ENCODE data around the gene SMG9.

The SMG9 gene

DNA sequence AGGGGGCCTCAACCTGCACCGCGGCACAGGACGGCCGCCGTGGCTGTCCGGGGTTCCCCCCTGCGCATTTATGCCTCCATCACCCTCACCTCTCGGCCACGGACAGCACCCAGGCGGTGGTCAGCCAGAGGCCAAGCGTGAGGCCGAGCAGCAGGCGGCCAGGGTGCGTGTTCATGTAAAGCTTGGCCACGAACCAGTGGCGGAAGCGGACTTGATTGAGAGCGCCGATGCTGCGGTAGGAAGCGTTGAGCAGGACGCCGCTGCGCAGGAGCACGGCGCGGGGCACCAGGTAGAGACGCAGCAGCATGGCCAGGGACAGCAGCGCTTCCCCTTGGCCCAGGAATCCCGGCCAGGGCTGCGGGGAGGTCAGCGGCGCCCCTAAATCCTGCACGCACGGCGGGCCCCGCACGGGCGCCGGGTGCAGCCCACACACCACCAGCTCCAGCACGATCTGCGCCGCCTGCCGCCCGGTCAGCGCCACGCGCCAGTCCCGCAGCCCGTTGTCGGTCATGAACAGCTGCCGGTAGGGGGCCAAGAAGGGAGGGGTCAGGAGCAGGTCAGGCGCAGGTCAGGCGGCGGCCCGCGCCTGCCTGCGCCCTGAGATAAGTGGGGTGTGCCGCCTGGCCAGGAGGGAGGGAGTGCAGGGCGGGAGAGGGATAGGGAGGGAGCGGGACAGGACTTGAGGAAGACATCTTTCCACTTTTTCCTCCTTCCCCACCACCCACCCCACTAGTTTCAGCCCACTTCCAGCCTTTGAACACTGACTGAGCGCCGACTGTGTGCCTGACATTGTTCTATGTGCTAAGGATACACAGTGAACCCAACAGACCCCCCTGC is 19.6 kb upstream of the SMG9 start:
- Histone ChIP-seq H3K4me3 (ENCODE audit: low read depth in 1 of 2, low read length in 1 of 2) (peak overlapping the region in 1 of 2 experiments; percentile 18), H3K9me3 (no peaks in the 10 kb centered on the region), H3K27ac (peak overlapping the region; percentile 36), H3K4me1 (ENCODE audit: control insufficient read depth in 1 of 2, insufficient read depth in 1 of 2, low read depth in 1 of 2, low read length in 1 of 2) (peaks cover 81 to 86% of the 10 kb centered on the region in 2 experiments), H3K27me3 (no peaks in the 10 kb centered on the region), H3K36me3 (no peaks in the 10 kb centered on the region)
- TF ChIP-seq, protein P1, sequence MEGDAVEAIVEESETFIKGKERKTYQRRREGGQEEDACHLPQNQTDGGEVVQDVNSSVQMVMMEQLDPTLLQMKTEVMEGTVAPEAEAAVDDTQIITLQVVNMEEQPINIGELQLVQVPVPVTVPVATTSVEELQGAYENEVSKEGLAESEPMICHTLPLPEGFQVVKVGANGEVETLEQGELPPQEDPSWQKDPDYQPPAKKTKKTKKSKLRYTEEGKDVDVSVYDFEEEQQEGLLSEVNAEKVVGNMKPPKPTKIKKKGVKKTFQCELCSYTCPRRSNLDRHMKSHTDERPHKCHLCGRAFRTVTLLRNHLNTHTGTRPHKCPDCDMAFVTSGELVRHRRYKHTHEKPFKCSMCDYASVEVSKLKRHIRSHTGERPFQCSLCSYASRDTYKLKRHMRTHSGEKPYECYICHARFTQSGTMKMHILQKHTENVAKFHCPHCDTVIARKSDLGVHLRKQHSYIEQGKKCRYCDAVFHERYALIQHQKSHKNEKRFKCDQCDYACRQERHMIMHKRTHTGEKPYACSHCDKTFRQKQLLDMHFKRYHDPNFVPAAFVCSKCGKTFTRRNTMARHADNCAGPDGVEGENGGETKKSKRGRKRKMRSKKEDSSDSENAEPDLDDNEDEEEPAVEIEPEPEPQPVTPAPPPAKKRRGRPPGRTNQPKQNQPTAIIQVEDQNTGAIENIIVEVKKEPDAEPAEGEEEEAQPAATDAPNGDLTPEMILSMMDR (IDR thresholded peaks at IDR 0.05): peak; percentile 69

DNA sequence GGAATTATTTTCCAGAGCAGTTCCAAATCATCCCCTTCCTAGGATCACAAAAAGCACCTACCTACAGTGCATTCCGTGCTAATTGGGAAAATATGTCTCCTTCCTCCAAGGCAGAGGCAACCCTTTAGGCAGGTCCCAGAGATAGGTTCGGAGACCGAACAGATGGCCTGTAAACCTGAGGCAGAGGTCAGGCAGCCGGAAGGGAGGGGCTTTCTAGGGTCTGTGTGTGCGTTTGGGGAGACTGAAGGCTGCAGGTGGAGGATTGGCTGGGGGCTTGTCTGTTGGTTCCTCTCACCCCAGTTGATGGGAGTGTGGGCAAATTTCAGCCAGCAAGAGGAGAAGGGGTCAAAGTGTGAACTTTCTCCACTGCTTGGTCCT is 19.0 kb upstream of the SMG9 start:
- TF ChIP-seq, protein P1 (IDR thresholded peaks at IDR 0.05): no peak
- H3K27me3 ChIP-seq: no peaks in the 10 kb centered on the region

DNA sequence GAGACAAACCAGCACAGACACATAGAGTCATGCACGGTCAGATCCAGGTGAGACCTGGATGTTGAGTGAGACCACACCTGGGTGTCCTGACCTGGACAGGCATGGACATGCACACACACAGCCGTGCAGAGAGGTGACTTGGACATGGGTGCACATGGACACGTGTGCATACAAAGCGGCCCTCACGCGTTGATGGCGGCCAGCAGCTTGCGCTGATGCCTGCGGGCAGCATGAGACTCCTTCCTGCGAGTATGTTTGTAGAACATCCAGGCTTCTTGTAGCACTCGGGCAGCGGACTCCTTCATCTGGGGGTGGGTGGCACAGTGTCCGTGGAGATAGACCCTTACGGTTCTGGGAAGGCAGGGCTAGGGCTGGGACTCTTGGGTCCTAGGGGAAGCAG is 14.5 kb upstream of the SMG9 start:
- Histone ChIP-seq H3K9me3 (no peaks in the 10 kb centered on the region), H3K36me3 (no peaks in the 10 kb centered on the region), H3K27ac (peak overlapping the region; percentile 84)

More for the DNA sequence above, 19.0 kb upstream of the SMG9 start:
- Histone ChIP-seq H3K9me3 (no peaks in the 10 kb centered on the region), H3K4me1 (ENCODE audit: control insufficient read depth in 1 of 2, insufficient read depth in 1 of 2, low read depth in 1 of 2, low read length in 1 of 2) (peaks cover 81 to 86% of the 10 kb centered on the region in 2 experiments), H3K4me3 (ENCODE audit: low read depth in 1 of 2, low read length in 1 of 2) (no peak overlapping the region), H3K27ac (no peak overlapping the region), H3K36me3 (no peaks in the 10 kb centered on the region)

DNA sequence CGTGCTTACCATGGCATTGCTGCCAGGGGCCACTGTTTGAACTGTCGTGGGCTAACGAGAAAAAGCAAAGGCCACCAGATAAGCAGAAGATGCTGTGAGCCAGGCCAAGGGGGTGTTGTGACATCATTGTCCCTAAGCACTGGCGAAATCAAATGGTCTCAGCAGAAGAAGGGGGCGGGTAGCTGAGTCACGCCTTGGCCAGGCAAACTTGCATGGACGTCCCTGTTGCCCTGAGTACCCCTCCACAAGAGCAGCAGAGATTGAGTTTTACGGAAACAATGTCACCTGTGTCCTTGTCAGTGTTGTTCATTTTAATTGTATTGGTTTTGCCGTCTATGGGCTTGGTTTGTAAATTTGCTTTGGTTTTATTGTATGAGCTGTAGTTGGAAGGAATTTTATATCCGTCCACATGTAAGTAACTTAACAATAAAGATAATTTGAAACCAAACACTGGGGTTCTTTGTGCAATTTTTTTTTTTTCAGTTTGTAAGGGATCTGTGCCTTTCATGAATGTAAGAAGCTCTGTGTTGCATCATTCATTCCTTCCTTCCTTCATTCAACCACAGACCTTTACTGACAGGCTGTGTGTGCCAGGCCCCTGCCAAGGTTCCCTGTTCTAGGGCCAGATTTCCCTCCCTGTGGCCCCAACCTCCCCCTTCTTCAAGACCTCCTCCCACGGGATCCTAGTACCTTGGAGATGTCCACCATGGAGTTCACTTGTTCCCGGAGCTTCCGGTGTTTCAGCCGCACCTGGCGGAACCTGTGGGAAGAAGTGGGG is 13.7 kb upstream of the SMG9 start:
- H3K27ac ChIP-seq: peak overlapping the region; percentile 84
- no peaks in the 10 kb centered on the region for H3K27me3 ChIP-seq
- H3K4me3 ChIP-seq (ENCODE audit: low read depth in 1 of 2, low read length in 1 of 2): peak overlapping the region; percentile 21 to 50
- H3K36me3 ChIP-seq: no peaks in the 10 kb centered on the region
- TF ChIP-seq, protein P1 (IDR thresholded peaks at IDR 0.05): no peak
- no peaks in the 10 kb centered on the region for H3K9me3 ChIP-seq
- peaks cover 56 to 61% of the 10 kb centered on the region in 2 experiments for H3K4me1 ChIP-seq (ENCODE audit: control insufficient read depth in 1 of 2, insufficient read depth in 1 of 2, low read depth in 1 of 2, low read length in 1 of 2)

More for the DNA sequence above, 14.5 kb upstream of the SMG9 start:
- TF ChIP-seq, protein P1 (IDR thresholded peaks at IDR 0.05): no peak
- no peaks in the 10 kb centered on the region for H3K27me3 ChIP-seq
- peak overlapping the region; percentile 21 to 50 for H3K4me3 ChIP-seq (ENCODE audit: low read depth in 1 of 2, low read length in 1 of 2)
- peaks cover 64 to 69% of the 10 kb centered on the region in 2 experiments for H3K4me1 ChIP-seq (ENCODE audit: control insufficient read depth in 1 of 2, insufficient read depth in 1 of 2, low read depth in 1 of 2, low read length in 1 of 2)

DNA sequence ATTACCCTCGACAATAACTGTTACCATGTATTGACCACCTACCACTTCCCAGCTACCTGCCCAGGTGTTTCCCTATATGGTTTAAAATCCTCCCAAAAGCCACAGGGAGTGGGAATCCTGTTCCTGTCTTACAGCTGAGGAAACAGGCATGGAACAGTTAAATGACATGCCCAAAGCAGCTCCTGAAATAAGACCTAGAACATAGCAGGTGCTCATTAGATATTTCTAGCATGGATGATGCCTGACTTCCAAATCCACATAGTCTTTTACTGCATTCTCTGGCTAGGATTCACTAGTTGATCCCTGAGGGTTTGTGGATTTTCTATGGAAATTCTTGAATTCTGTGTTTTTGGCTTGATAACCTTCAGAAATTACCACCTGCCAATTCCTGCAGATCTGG is 13.1 kb upstream of the SMG9 start:
- peaks cover 55 to 59% of the 10 kb centered on the region in 2 experiments for H3K4me1 ChIP-seq (ENCODE audit: control insufficient read depth in 1 of 2, insufficient read depth in 1 of 2, low read depth in 1 of 2, low read length in 1 of 2)

More for the DNA sequence above, 13.1 kb upstream of the SMG9 start:
- Histone ChIP-seq H3K9me3 (no peaks in the 10 kb centered on the region), H3K27ac (peak overlapping the region; percentile 84), H3K27me3 (no peaks in the 10 kb centered on the region), H3K4me3 (ENCODE audit: low read depth in 1 of 2, low read length in 1 of 2) (peak overlapping the region; percentile 21 to 50), H3K36me3 (no peaks in the 10 kb centered on the region)
- TF ChIP-seq, protein P1 (IDR thresholded peaks at IDR 0.05): no peak
